ENCODE measurements around the gene CCBE1. TPM values are rescaled to one million over a fixed set of nuclear protein-coding genes. Genes with fewer than 3 reads are reported as not detected.

CCBE1 gene
- total RNA-seq, 3 donors from 2014 or later: 0.18 TPM; not detected in 2

- Mint-ChIP-seq H3K4me3 (no peak overlapping the region), H3K36me3 (ENCODE audit: insufficient read depth) (no peaks in the 10 kb centered on the region)
- no peak for ATAC-seq
These were observed 315.3 kb downstream of the CCBE1 start for GRCh38 chr18:59381949-59382348.

More at GRCh38 chr18:59381949-59382348, 315.3 kb downstream of the CCBE1 start:
- no peak for DNase-seq
- H3K4me1 Mint-ChIP-seq (ENCODE audit: low read depth): no peaks in the 10 kb centered on the region
- H3K27me3 Mint-ChIP-seq (ENCODE audit: low read depth): peaks cover 15% of the 10 kb centered on the region
- H3K9me3 Mint-ChIP-seq: no peaks in the 10 kb centered on the region

Other genes starting within 250 kb of the CCBE1 start
- gene PMAIP1, start 202.6 kb upstream of the CCBE1 start, total RNA-seq: 10 to 100 TPM; 68.7 to 93.0 (median 79.7) TPM